ENCODE measurements around the gene IPPK.

GRCh38 chr9:92592946-92593861 is 76.7 kb downstream of the IPPK start:
- no peak for TF ChIP-seq CTCF (IDR thresholded peaks at IDR 0.05; ENCODE audit: control extremely low read depth in 1 of 3, insufficient read depth in 1 of 3, low read depth in 1 of 3, low read length in 3 of 3)
- TF ChIP-seq EZH2 (IDR thresholded peaks at IDR 0.05; ENCODE audit: low read depth, low read length, severe bottlenecking) = no peak
- no peak for TF ChIP-seq GABPA (IDR thresholded peaks at IDR 0.05; ENCODE audit: borderline replicate concordance, insufficient read depth, low read length)
- TF ChIP-seq POLR2A (IDR thresholded peaks at IDR 0.05; ENCODE audit: control extremely low read depth in 1 of 2, low read depth in 2 of 2, low read length in 2 of 2) = no peak
- no peak for TF ChIP-seq RFX5 (IDR thresholded peaks at IDR 0.05; ENCODE audit: borderline replicate concordance, low read depth, low read length)
- TF ChIP-seq JUN (IDR thresholded peaks at IDR 0.05; ENCODE audit: low read depth, low read length) = no peak
- no peak for TF ChIP-seq SRF (IDR thresholded peaks at IDR 0.05; ENCODE audit: low read depth, low read length)
- TF ChIP-seq JUND (IDR thresholded peaks at IDR 0.05; ENCODE audit: low read length) = no peak
- TF ChIP-seq TCF12 (IDR thresholded peaks at IDR 0.05; ENCODE audit: low read depth, low read length) = no peak
- no peak for TF ChIP-seq TEAD4 (IDR thresholded peaks at IDR 0.05; ENCODE audit: low read depth, low read length)
- no peak for TF ChIP-seq BCL11A (IDR thresholded peaks at IDR 0.05; ENCODE audit: low read depth in 2 of 2, low read length in 2 of 2)
- no peak for TF ChIP-seq SP1 (IDR thresholded peaks at IDR 0.05; ENCODE audit: low read depth, low read length)
- TF ChIP-seq HDAC6 (IDR thresholded peaks at IDR 0.05; ENCODE audit: low read depth, low read length) = no peak
- TF ChIP-seq MAFK (IDR thresholded peaks at IDR 0.05; ENCODE audit: low read depth, low read length) = no peak

Measured in H1 (cell line).